Measurements from ENCODE around the gene NPW.
"Not testable (repeated sequence)": the region's sequence is repeated elsewhere in the genome, so short reads cannot be mapped to it uniquely, and the experiment has no call there.

Gene NPW

GRCh38 chr16:2002406-2003230 is 17.0 kb upstream of the NPW start:
- DNase-seq, result no peak

- DNase-seq, result no peak
These were observed 16.3 kb upstream of the NPW start for GRCh38 chr16:2003231-2003826.

GRCh38 chr16:2003827-2004641 is 15.6 kb upstream of the NPW start:
- DNase-seq, result peak; percentile 91 to 93

GRCh38 chr16:2004795-2005517 is 14.6 kb upstream of the NPW start:
- no peak for DNase-seq

GRCh38 chr16:2005646-2006045 is 13.9 kb upstream of the NPW start:
- no peak for DNase-seq

- no peak for DNase-seq
These were observed 13.3 kb upstream of the NPW start for GRCh38 chr16:2006317-2006716.

- no peak for DNase-seq
These were observed 12.3 kb upstream of the NPW start for GRCh38 chr16:2007081-2007836.

GRCh38 chr16:2008009-2008526 is 11.5 kb upstream of the NPW start:
- peak in 1 of 2 donors; percentile 35 for DNase-seq

- DNase-seq, result peak; percentile 40 to 60
These were observed 10.9 kb upstream of the NPW start for GRCh38 chr16:2008631-2009163.

- peak in 1 of 2 donors; percentile 38 for DNase-seq
These were observed 10.3 kb upstream of the NPW start for GRCh38 chr16:2009164-2009711.

- peak; percentile 81 to 85 for DNase-seq
These were observed 9.6 kb upstream of the NPW start, which contains the start of gene ZNF598 for GRCh38 chr16:2009791-2010510. ZNF598 (minus strand) TSS chr16:2009821.

GRCh38 chr16:2011726-2012125 is 7.9 kb upstream of the NPW start:
- DNase-seq, result not testable (repeated sequence)

- no peak for DNase-seq
These were observed 6.1 kb upstream of the NPW start for GRCh38 chr16:2013527-2013926.

GRCh38 chr16:2015117-2015946 is 4.3 kb upstream of the NPW start:
- no peak for DNase-seq

- no peak for DNase-seq
These were observed 3.7 kb upstream of the NPW start for GRCh38 chr16:2015947-2016208.

GRCh38 chr16:2016407-2016922 is 3.1 kb upstream of the NPW start:
- peak in 1 of 2 donors; percentile 43 for DNase-seq

GRCh38 chr16:2019921-2020831 is 591 bp downstream of the NPW start:
- no peak for DNase-seq

GRCh38 chr16:2022723-2023091 is 3.1 kb downstream of the NPW start:
- peak in 1 of 2 donors; percentile 44 for DNase-seq

All from stimulated activated CD4-positive, alpha-beta T cell treated with anti-CD3 and anti-CD28 coated beads, Interleukin-2, amount 100 ng/mL, for 24 hours (primary cell).